Measurements from ENCODE around the gene TRIM7.
"Not testable (repeated sequence)": the region's sequence is repeated elsewhere in the genome, so short reads cannot be mapped to it uniquely, and the experiment has no call there.

TRIM7 gene

DNA sequence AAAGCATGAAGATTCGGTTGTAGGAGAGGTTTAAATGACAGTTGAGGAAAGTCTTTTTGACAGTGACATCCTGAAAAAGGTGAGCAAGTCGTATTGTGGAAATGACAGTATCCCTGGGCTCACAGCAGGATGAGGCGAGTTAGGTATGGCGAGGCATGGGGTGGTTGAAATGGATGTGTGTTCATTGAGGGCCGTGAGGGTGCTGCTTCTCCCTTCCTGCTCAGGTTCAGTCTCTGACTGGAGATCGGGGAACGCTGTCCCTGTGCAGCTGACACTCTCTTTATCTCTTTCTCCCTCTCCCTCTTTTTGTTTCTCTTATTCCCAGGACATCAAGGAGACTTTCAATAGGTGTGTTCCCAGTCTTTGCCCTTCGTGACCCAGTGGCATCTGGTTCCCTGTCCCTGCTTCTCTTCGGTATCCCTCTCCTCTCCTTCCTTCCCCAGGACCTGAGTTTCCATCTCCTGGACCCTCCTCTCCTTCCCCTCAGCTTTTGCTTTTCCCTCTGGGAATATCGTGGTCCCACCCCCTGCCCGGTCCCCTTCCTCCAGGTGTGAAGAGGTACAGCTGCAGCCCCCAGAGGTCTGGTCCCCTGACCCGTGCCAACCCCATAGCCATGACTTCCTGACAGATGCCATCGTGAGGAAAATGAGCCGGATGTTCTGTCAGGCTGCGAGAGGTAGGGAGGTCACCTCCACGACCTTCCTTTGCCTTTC lies 28.2 kb upstream of the TRIM7 start:
- no peak for DNase-seq (ENCODE audit: low read depth in 2 of 2)

DNA sequence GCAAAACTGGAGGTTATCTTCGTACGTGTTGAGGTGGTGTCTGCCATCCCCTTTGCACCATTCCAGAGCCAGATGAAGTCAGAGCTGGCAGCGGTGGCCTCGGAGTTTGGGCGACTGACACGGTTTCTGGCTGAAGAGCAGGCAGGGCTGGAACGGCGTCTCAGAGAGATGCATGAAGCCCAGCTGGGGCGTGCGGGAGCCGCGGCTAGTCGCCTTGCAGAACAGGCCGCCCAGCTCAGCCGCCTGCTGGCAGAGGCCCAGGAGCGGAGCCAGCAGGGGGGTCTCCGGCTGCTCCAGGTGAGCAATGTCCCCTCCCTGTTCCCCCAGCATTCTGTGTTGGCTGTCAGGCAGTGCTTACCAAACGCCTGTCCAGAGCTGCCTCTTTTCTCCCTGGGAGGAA lies 27.6 kb upstream of the TRIM7 start:
- no peak for DNase-seq (ENCODE audit: low read depth in 2 of 2)

DNA sequence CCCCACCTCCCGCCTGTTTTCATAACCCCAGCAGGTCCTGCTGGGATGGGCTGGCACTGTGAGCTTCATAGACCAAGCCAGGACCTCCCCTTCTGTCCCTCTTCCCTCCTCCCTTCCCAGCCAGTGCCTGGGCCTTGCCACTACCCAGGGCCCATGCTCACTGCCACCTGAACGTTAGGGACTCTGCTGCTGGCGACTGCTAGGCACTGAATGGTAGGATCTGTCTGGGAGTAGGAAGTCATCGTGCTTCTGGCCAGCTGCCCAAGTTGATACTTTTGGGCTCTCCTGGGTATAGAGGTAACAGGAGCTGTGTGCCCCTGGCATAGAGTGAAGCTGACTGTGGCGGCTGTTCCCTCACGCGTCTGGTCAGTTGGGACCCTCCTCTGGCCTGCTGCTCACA lies 26.4 kb upstream of the TRIM7 start:
- no peak for DNase-seq (ENCODE audit: low read depth in 2 of 2)

DNA sequence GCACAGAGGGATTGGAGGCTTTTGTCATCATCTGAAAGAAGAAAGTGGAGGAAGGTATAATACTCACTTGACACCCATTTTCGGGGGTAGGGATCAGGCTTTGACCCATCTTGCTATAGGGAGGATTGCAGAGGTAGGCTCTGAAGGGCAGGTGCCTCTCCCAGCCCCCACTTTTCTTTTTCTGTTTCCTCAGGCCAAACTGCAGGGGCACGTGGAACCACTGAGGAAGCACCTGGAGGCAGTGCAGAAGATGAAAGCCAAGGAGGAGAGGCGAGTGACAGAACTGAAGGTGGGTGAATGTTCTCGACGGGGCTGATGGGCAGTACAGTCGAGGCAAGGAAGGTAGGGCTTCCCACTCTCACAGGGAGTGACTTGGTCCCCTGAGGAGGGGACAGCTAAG lies 25.6 kb upstream of the TRIM7 start:
- no peak for DNase-seq (ENCODE audit: low read depth in 2 of 2)

DNA sequence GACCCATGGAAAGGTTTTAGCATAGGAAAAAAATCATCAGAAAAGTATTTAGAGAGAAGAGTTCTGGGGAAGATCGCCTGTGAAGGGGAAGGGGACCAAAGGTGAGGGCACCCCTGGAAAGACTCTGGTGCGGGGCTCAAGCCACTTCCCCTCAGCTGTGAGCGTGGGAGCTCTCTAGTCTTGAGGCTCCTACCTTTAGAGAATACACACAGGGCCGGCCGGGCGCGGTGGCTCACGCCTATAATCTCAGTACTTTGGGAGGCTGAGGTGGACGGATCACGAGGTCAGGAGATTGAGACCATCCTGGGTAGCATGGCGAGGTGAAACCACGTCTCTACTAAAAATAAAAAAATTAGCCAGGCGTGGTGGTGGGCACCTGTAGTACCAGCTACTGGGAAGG lies 25.0 kb upstream of the TRIM7 start:
- no peak for DNase-seq (ENCODE audit: low read depth in 2 of 2)

DNA sequence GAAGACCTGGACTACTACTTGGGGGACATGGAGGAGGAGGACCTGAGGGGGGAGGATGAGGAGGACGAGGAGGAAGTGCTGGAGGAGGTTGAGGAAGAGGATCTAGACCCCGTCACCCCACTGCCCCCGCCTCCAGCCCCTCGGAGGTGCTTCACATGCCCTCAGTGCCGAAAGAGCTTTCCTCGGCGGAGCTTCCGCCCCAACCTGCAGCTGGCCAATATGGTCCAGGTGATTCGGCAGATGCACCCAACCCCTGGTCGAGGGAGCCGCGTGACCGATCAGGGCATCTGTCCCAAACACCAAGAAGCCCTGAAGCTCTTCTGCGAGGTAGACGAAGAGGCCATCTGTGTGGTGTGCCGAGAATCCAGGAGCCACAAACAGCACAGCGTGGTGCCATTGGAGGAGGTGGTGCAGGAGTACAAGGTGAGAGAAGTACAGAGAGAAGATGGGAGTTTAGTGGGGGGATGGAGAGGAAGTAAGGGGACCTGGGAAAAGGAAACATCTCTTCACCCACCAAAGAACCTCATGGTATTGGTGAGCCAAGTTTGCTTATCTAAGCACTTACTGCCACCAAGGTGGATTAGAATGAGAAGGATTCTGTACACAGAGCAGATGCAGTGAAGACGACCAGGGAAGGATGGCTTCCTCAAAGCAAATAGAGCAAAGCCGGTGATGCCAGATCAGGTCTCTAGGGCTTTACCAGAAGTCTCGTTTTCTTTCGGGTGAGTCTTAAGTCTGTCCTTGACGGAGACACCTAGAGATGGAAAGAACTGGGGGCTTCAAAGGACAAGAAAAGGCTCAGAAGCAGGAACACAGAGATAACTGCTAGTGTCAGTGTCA lies 19.6 kb upstream of the TRIM7 start:
- no peak for DNase-seq (ENCODE audit: low read depth in 2 of 2)

DNA sequence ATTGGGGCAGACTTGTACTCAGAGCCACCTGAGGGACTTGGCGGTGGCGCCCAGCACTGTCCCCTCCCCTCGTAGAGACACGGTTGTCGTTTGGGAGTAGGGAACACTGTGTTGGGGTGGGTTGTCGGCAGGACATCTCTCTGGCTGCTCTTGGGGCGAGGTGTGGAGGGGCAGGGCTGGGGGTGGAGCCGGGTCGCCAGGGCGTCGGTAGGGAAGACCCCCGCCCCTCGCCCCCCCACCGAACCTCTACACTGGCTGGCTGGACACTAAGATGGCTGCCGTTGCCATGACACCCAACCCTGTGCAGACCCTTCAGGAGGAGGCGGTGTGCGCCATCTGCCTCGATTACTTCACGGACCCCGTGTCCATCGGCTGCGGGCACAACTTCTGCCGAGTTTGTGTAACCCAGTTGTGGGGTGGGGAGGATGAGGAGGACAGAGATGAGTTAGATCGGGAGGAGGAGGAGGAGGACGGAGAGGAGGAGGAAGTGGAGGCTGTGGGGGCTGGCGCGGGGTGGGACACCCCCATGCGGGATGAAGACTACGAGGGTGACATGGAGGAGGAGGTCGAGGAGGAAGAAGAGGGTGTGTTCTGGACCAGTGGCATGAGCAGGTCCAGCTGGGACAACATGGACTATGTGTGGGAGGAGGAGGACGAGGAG lies 18.9 kb upstream of the TRIM7 start:
- DNase-seq (ENCODE audit: low read depth in 2 of 2): no peak

DNA sequence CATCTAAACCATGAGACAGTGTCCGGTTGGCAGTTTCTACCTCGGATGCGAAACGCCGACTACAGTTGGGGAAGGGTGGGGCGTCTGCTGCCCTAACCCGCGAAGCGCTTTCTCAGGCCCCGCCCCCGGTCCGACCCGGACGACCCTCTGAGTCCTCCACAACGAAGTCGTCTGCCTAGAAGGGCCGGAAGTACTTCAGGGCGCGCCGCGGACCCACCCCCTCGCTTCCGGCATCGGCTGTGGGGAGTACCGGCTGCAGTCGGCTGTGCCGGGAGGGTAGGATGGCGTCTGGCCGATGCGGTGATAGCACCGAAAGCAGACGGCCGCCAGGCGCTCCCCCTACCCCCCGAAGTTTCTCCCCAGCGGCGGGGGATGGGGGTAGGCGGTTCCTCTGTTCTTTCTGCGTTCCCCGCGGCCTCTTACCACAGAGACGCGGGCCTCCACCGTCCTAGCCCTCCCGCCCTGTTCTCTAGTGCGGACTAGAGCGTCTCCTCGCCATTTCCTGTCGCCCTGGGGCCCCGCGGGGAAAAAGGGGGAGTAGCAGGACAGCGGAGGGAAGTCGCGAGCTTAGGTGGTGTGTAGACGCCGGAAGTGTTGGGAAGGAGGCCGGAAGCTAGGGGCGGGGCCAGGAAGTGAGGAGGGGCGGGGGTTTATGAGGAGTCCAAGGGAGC lies 18.2 kb upstream of the TRIM7 start, which contains the start of gene TRIM41:
TRIM41 (plus strand) TSS at position 224 of the 671 bp plus-strand sequence. CDS start 719 bp downstream, outside the sequence.
- peak; percentile 95 to 96 for DNase-seq (ENCODE audit: low read depth in 2 of 2)

DNA sequence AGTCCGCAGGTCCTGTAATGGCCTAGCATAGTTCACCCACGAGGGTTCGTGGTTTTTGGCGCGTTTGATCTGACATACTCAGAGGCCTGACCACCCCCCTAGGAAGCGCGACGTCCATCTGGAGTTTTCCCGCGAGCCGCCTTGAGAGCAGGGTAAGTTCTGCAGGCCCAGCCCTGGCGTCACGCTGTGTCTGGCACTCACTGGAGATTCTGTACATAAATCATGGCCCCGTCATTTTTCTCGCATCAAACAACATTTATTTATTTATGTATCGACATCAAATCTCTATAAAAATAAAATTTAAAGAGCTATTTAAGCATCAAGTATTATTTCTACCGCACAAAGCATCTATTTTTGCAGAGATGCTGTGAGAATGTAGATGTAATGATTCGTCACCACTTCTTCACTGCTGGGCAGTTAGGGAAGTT lies 17.6 kb upstream of the TRIM7 start:
- DNase-seq (ENCODE audit: low read depth in 2 of 2): no peak

DNA sequence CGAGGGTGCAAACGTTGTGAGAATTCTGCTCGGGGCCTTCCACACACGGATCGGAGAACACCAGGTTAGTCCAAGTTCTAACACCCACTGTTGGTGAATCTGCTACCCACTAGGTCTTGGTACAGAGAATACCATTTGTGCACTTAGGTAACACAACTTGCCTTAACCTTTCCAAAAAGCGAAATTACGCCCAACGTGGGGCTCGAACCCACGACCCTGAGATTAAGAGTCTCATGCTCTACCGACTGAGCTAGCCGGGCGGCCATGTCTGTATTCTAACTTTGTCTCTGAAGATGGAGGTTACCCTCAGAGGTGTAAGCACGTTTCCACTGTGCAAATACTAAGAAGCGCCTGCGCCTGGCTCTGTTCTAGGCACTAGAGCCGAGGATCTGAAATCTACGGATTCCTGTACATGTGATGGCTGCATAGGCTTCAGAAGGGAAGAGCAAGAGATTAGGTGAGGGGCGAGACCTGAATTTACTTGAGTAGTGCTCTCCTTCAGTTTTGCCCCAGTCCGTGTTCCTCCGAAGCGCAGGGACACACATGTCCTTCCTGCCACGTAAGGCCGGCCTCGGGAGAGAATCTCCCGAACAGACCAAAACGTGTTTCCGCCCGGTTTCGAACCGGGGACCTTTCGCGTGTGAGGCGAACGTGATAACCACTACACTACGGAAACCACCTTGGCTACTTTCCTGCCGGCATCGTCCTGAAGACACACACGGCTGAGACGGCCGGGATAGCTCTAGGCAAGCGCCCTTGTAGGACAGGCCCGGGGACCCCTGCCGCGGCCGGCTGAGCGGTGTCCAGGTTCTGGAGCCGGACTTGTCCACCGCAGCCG lies 17.0 kb upstream of the TRIM7 start:
- peak; percentile 88 to 94 for DNase-seq (ENCODE audit: low read depth in 2 of 2)

DNA sequence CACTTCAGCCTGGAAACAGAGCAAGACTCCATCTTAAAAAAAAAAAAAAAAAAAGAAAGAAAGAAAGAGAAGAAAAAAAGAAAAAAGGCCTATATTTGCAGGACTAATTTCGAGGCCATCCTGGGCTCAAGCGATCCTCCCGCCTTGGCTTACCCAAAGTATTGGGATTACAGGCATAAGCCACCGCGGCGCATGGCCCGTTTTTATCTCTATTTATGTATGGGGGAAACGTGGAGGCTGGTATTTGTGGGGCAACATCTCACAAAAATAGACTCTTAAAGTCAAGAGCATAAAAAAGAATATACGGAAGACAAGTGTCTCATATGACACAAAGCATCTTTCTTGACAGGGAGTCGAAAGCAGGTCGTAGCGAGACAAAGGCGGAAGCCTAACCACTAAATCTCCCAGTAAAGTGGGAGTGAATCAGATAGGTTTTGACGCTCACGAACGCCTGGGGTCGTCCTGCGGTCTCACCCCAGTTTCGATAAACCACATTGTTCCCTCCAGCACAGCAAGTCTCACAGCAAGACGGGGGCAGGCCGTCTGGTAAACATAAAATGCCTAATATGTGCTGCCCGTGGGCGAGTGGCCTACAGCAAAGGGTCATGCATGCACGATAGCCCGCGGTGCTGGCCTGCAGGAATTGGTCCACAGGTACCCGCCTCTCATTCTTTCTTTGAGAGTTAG lies 16.3 kb upstream of the TRIM7 start:
- DNase-seq (ENCODE audit: low read depth in 2 of 2): peak in 1 of 2 donors; percentile 43

DNA sequence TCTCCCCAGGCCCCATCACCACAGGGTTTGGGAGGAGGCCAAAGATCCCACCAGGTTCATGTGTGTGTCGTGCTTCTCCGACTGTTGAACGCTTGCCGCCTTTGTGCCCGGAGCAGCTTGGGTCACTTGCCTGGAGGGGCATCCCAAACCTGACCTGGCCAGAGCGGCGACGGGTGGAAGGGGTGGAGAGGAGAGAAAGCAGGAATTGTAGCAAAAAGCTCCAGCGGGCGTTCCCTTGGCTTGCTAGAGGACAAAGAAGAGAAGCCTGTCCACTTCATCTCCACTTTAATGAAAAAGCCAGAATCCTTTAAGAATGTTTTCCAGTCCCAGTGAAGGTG lies 15.2 kb upstream of the TRIM7 start:
- no peak for DNase-seq (ENCODE audit: low read depth in 2 of 2)

DNA sequence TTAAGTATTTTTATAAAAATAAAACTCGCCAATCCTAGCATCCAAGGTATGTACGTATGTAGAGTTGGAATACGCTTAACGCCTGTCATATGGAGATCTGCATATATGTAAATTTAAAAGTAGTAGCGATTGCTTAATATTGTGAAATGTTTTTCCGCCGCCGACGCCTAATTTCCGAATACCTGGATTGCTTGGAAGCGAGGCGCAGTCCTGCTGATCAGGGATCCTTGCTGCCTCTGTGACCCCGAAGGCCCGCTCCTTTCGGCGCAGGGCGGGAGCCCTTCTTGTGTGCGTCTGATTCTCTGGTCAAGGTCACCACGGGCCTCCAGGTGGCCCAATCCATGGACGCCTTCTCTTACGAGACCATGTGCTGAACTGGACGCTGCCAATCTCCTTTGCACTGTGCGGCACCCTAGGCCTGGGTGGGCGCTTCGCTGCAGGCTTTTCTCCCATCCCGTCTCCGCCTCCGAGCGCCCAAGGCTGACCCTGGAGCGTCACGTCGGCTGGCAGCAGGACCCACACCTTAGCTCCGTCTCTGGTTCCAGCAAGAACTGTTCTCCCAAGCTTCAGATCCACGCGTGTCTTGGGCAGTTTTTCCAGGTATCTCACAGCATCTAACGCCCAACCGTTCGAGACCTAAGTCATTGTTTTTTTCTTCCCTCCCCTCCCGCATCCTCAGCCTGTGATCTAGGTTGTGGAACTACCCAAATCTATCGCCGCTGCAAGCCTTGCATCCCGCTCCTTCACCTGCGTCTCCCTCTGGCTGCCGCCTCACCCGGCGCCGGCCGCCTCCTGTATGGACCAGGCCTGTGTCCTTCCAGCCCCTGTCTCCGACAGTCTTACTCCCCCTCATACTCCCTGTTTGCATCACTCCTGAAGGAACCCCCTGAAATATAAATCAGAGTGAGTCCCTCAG lies 14.5 kb upstream of the TRIM7 start:
- no peak for DNase-seq (ENCODE audit: low read depth in 2 of 2)

DNA sequence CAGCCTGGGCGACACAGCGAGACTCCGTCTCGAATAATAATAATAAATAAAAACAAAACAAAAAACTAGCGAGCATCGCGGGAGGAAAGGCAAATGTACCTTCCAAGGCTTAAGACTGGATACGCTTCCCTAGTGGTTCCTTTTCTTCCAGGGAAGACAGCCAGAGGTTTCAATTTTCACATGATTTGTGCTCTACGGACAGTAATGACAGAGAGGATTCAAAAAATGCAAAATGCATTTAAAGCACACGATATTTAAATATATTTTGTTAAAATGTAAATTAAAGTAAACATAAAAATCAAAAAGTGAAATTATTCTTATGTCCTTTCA lies 13.8 kb upstream of the TRIM7 start:
- DNase-seq (ENCODE audit: low read depth in 2 of 2): no peak

DNA sequence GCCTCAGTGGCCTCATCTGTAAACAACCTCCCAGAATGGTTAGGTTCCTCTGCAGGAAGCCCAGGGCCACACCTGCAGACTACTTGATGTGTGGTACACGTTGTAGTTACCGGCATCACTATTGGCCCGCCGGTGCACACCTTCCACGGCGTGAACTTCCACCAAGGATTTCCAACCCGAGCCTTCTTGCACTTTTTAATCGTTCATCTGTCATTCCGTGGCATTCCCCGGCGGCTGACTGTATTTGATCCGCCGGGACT lies 12.7 kb upstream of the TRIM7 start:
- DNase-seq (ENCODE audit: low read depth in 2 of 2): no peak

DNA sequence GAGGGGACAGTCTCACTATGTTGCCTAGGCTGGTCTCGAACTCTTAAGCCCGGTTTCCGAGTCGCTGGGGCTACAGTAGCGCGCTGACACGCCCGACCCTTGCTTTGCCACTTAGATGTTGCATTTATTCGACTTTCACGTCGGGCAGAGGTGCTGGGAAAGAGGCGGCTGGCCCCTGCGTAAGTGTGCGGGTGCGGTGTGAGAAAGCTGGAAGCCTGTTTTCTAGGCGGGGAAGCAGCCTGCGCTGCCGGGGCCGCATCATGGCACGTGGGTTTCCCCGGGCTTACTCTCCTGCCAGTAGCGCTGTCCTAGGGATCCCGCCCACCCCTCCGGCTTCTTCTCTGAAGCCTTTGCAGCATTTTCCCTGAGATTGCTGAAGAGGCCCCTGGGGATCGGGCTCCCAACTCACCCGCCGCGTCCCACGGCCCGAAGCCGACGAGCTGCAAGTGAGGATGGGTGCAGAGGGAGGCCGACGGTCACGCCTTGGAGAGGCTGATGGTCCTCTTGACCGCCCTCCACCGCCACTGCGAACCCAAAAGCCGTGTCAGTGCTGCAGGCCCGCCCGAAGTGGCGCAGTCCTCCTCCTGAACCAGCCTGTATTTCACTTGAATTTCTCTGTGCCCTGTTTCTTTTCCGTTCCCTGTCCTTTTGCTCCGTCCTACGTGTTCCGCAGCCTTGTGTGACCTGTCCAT lies 12.3 kb upstream of the TRIM7 start:
- DNase-seq (ENCODE audit: low read depth in 2 of 2): peak; percentile 37 to 44

DNA sequence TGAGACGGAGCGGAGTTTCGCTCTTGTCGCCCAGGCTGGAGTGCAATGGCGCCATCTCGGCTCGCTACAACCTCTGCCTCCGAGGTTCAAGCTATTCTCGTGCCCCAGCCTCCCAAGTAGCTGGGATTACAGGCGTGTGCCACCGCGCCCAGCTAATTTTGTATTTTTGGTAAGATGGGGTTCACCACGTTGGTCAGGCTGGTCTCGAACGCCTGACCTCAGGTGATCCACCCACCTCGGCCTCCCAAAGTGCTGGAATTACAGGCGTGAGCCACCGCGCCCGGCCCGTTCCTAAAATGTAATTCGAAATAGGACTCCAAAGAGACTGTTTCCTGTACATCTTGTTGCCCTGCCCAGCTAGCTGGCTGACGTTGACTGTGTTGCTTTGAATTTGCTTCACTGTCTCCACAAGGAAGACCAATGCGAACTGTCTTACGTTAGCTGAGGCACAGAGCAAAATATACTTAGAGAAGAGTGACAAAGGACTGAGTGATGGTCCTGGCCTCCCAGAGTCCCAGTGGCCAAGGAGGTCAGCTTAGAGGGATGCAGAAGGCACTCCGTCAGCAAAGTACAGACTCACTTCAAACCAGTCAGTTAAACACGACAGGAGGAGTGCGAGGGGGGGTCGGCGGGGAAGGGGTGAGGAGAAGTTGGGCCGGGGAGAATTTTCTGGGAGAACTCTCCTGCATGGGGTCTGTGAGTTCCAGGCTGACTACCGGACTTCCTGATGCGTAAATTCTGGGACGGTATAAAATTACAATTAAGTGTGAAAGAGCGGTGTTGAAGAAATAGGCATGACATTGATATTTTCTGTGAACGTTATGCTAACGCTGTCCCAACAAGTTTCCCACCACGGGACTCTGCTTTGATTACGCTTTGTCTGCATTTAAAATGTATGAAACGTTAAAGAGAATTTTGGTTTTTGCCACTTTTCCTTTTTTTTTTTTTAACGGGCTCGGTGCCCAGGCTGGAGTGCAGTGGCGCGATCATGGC lies 11.3 kb upstream of the TRIM7 start:
- no peak for DNase-seq (ENCODE audit: low read depth in 2 of 2)

DNA sequence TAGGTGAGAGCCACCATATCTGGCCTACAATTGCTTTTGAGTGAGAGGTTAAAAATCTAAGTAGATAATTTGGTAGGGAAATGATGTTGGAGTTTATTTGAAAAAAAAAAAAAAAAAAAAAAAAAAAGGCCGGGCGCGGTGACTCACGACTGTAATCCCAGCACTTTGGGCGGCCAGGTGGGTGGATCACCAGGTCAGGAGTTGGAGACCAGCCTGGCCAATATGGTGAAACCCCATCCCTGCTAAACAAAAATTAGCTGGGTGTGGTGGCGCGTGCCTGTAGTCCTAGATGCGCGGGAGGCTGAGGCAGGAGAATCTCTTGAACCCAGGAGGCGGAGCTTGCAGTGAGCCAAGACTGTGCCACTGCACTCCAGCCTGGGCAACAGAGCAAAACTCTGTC lies 9.3 kb upstream of the TRIM7 start:
- DNase-seq (ENCODE audit: low read depth in 2 of 2): not testable (repeated sequence)

All from stimulated activated CD8-positive, alpha-beta memory T cell treated with anti-CD3 and anti-CD28 coated beads, Interleukin-15, amount 100 ng/mL, for 4 hours (primary cell).